A549 (cell line): Measurements from ENCODE around the gene ORC1. TPM values are rescaled to one million over a fixed set of nuclear protein-coding genes. Genes with fewer than 3 reads are reported as not detected.
"Not testable (repeated sequence)": the region's sequence is repeated elsewhere in the genome, so short reads cannot be mapped to it uniquely, and the experiment has no call there.

Source experiments
- ATAC-seq, 2 experiments: fragments of 200-7000 bp in 1 of 2; fragments of >200 bp in 1 of 2; cut with Nextera tagmentation in 1 of 2; cut with Tn5 transposase in 1 of 2; 3 replicates each; pipeline versions ENCODE4 v1.8.0 to v1.9.1; 2018 to 2020; ENCODE audit warnings: mild to moderate bottlenecking in 1 of 2, moderate library complexity in 1 of 2
- CTCF ChIA-PET: fragments of 300-600 bp; sonication (Branson Sonifier 250); formaldehyde crosslinking; extraction: SDS; loops from one replicate; lab custom pipeline; 2021; ENCODE audit warnings: antibody characterized with exemption, inconsistent platforms; lab: Yijun Ruan, JAX
- POLR2A ChIA-PET: fragments of 350-600 bp; formaldehyde crosslinking; extraction: SDS; loops from one replicate; lab custom pipeline; 2021; ENCODE audit warnings: antibody characterized with exemption, inconsistent platforms; lab: Yijun Ruan, JAX
- DNase-seq, 2 experiments: peaks; one replicate each; pipeline versions ENCODE4 v3.0.0 to v3.0.0-alpha.2; 2011 to 2016; ENCODE audit warnings: low read depth in 1 of 2, low spot score in 1 of 2
- FAIRE-seq: peaks from 2 replicates; lab custom pipeline; 2011; peaks lifted over from hg19 to GRCh38; lab: Jason Lieb, UNC
- H3K27ac ChIP-seq, 2 experiments: fragments of >200 bp; sonication (Bioruptor Twin); formaldehyde crosslinking; 3 replicates each; pipeline ENCODE4 v1.5.1; 2016 to 2017
- H3K4me1 ChIP-seq: fragments of >200 bp; sonication (Bioruptor Twin); formaldehyde crosslinking; 3 replicates; pipeline ENCODE4 v1.6.1; 2016
- H3K4me2 ChIP-seq: fragments of >200 bp; sonication (Bioruptor Twin); formaldehyde crosslinking; 3 replicates; pipeline ENCODE4 v1.6.1; 2016
- H3K4me3 ChIP-seq: fragments of >200 bp; sonication (Bioruptor Twin); formaldehyde crosslinking; 3 replicates; pipeline ENCODE4 v1.5.1; 2016
- H3K9me3 ChIP-seq: fragments of >200 bp; sonication (Bioruptor Twin); formaldehyde crosslinking; 3 replicates; pipeline ENCODE4 v1.6.1; 2016
- CBX8 ChIP-seq: fragments of 200-600 bp; sonication (generic); IDR thresholded peaks from 2 replicates; pipeline ENCODE4 v1.6.1; 2016
- CHD2 ChIP-seq: fragments of 150-350 bp; IDR thresholded peaks from 2 replicates; pipeline ENCODE4 v1.6.1; 2014; ENCODE audit warnings: low read length; ENCODE audit not compliant: partially characterized antibody
- E2F6 ChIP-seq: IDR thresholded peaks from 2 replicates; pipeline ENCODE4 v1.6.1; 2012; ENCODE audit warnings: low read depth, borderline replicate concordance
- EP300 ChIP-seq, 2 experiments: fragments of >200 bp; sonication (Bioruptor Twin); formaldehyde crosslinking; IDR thresholded peaks; 2 replicates in 1 of 2; 3 replicates in 1 of 2; pipeline ENCODE4 v1.6.1; 2016 to 2017
- ESRRA ChIP-seq: fragments of 150-350 bp; IDR thresholded peaks from 2 replicates; pipeline ENCODE4 v1.6.1; 2014; ENCODE audit warnings: mild to moderate bottlenecking, low read length, borderline replicate concordance
- FOSL2 ChIP-seq, 2 experiments: fragments of 450-650 bp in 1 of 2; fragments of >200 bp in 1 of 2; sonication (Bioruptor Twin) in 1 of 2; formaldehyde crosslinking; IDR thresholded peaks; 2 replicates each; pipeline versions ENCODE4 v1.5.0 to v1.6.1; 2016 to 2020; ENCODE audit warnings: mild to moderate bottlenecking in 1 of 2, moderate library complexity in 1 of 2
- HOXB13 ChIP-seq: fragments of 250-450 bp; sonication (Bioruptor Pico); IDR thresholded peaks from 2 replicates; pipeline ENCODE4 v1.5.0; 2020; ENCODE audit warnings: low read depth, mild to moderate bottlenecking, moderate library complexity
- JUNB ChIP-seq: fragments of >200 bp; sonication (Bioruptor Twin); formaldehyde crosslinking; IDR thresholded peaks from 2 replicates; pipeline ENCODE4 v1.6.1; 2016
- KDM5A ChIP-seq: fragments of 200-600 bp; sonication (generic); IDR thresholded peaks from 2 replicates; pipeline ENCODE4 v1.6.1; 2016; ENCODE audit warnings: antibody characterized with exemption, mild to moderate bottlenecking
- NFE2L2 ChIP-seq: fragments of 150-350 bp; conservative IDR thresholded peaks from 2 replicates; pipeline ENCODE4 v1.6.1; 2014; ENCODE audit warnings: low read length
- NR3C1 ChIP-seq: fragments of >200 bp; sonication (Bioruptor Twin); formaldehyde crosslinking; IDR thresholded peaks from 3 replicates; pipeline ENCODE4 v1.6.1; 2017
- PHF8 ChIP-seq: fragments of 200-600 bp; sonication (generic); IDR thresholded peaks from 2 replicates; pipeline ENCODE4 v1.6.1; 2016; ENCODE audit warnings: low read depth, mild to moderate bottlenecking, antibody characterized with exemption, moderate library complexity, borderline replicate concordance
- POLR2A ChIP-seq: IDR thresholded peaks from 2 replicates; pipeline ENCODE4 v1.6.1; 2012; ENCODE audit warnings: mild to moderate bottlenecking, low read length
- POLR2AphosphoS2 ChIP-seq: conservative IDR thresholded peaks from 2 replicates; pipeline ENCODE4 v1.6.1; 2012; ENCODE audit warnings: low read length, improper control_type of control experiment, inconsistent platforms
- RAD21 ChIP-seq, 2 experiments: fragments of >200 bp in 1 of 2; sonication (Bioruptor Twin) in 1 of 2; formaldehyde crosslinking in 1 of 2; IDR thresholded peaks in 1 of 2; conservative IDR thresholded peaks in 1 of 2; 2 replicates in 1 of 2; 3 replicates in 1 of 2; pipeline ENCODE4 v1.6.1; 2012 to 2018; ENCODE audit warnings: inconsistent platforms in 1 of 2
- SREBF2 ChIP-seq: fragments of 450-650 bp; IDR thresholded peaks from 2 replicates; pipeline ENCODE4 v1.6.1; 2014; ENCODE audit warnings: mild to moderate bottlenecking, moderate library complexity
- TP53 ChIP-seq: fragments of 250-450 bp; sonication (Bioruptor Pico); IDR thresholded peaks from 2 replicates; pipeline ENCODE4 v1.5.0; 2021; ENCODE audit warnings: mild to moderate bottlenecking, moderate library complexity
- ZSCAN20 ChIP-seq: fragments of 250-450 bp; sonication (Bioruptor Pico); IDR thresholded peaks from 2 replicates; pipeline ENCODE4 v1.8.0; 2022; ENCODE audit warnings: mild to moderate bottlenecking, moderate library complexity
- WGBS: methylation state at CpG from one replicate; pipeline ENCODE4 v1.1.6; 2017; ENCODE audit errors: missing lambda C conversion rate; 5-methylcytosine and 5-hydroxymethylcytosine counted together
- polyA plus RNA-seq, 4 experiments: library from polyadenylated mRNA; depleted of rRNA in 3 of 4; stranded (reverse); fragments of >200 nt; fragmentation: RNase III in 1 of 4; extraction: RNeasy Plus Mini Kit Qiagen cat#74134 plus additional on column Dnase treatment in 1 of 4; gene quantifications; 2 replicates in 3 of 4; 3 replicates in 1 of 4; pipeline ENCODE4 v1.2.3, GENCODE V29; 2011 to 2017
- TF ChIP-seq, protein P1 (sequence below): IDR thresholded peaks from 2 replicates; pipeline ENCODE4 v1.6.1; 2012
- TF ChIP-seq, protein P2 (sequence below): fragments of 250-450 bp; sonication (Bioruptor Pico); IDR thresholded peaks from 2 replicates; pipeline ENCODE4 v1.5.0; 2020; ENCODE audit warnings: low read depth, mild to moderate bottlenecking, moderate library complexity
- TF ChIP-seq, protein P3 (sequence below): fragments of >200 bp; sonication (Bioruptor Twin); formaldehyde crosslinking; IDR thresholded peaks from 3 replicates; pipeline ENCODE4 v1.5.1; 2016

ORC1 gene
- polyA plus RNA-seq, 2 of the 4 experiments (the other 2 are of a cell fraction): 18.9 to 19.1 TPM

DNA sequence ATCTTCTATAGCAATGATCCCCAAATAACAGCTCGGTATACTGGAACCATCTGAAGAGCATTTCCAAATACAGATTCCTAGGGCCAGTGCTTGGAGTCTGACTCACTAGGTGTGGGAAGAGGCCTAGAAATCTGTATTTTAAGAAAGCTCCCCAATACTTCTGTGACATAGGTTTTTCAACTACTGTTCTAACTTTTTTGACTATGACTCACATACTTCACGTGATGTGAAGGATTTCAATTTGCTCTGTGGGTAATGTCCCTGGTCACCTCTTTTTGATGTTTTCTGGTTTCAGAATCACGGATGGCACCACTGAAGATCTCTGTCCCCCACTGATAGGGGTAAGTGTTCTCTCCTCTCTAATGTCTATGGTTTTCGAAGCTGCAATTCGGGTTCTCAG is 11.0 kb downstream of the ORC1 start:
- Histone ChIP-seq H3K4me2 (no peak overlapping the region), H3K27ac (no peak overlapping the region), H3K4me1 (no peaks in the 10 kb centered on the region), H3K9me3 (no peaks in the 10 kb centered on the region), H3K4me3 (no peak overlapping the region)
- POLR2A ChIA-PET: no interaction called here
- ATAC-seq: no peak
- 95% methylated on average over 5 of the region's 5 CpGs for WGBS
- no peak for FAIRE-seq
- CTCF ChIA-PET: interaction anchor here (0.6 to 1.1 kb wide), 2 partner anchors 9 to 11 kb away, joined by 3 read pairs; partner anchors contain the start of genes ORC1 and PRPF38A
- no peak for DNase-seq
- TF ChIP-seq FOSL2 (IDR thresholded peaks at IDR 0.05) (no peak), FOSL2 (CRISPR knock-in tag; IDR thresholded peaks at IDR 0.05) (peak; percentile 13; the same call in 1 of the 2 replicates)
- TF ChIP-seq, protein P1, sequence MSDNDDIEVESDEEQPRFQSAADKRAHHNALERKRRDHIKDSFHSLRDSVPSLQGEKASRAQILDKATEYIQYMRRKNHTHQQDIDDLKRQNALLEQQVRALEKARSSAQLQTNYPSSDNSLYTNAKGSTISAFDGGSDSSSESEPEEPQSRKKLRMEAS: no peak

DNA sequence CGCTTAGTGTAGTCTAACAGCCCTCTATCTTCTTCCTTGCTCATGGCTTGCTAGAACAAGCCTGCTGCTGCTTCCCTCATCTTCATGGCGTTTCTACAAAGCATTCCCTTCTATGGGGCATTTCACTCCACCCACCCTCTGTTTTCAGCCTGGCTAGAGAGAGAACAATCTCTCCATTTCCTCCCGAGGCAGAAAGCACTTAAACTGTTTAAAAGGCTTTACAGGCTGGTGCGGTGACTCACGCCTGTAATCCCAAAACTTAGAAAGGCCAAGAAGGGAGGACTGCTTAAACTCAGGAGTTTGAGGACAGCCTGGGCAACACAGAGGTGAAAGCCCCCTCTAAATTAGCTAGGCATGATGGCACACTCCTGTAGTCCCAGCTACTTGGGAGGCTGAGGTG is 17.8 kb downstream of the ORC1 start:
- FAIRE-seq: no peak
- POLR2A ChIA-PET: no interaction called here
- no peak for ATAC-seq

GRCh38 chr1:52385376-52385775 is 18.8 kb downstream of the ORC1 start:
- no peak for FAIRE-seq
- no peak overlapping the region for H3K4me3 ChIP-seq
- WGBS: 92% methylated on average over 3 of the region's 3 CpGs
- no peak for TF ChIP-seq CBX8
- TF ChIP-seq, protein P2, sequence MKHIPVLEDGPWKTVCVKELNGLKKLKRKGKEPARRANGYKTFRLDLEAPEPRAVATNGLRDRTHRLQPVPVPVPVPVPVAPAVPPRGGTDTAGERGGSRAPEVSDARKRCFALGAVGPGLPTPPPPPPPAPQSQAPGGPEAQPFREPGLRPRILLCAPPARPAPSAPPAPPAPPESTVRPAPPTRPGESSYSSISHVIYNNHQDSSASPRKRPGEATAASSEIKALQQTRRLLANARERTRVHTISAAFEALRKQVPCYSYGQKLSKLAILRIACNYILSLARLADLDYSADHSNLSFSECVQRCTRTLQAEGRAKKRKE (CRISPR knock-in tag): no peak
- no peaks in the 10 kb centered on the region for H3K9me3 ChIP-seq
- no peak overlapping the region for H3K4me2 ChIP-seq
- H3K4me1 ChIP-seq: no peaks in the 10 kb centered on the region
- no peak for DNase-seq
- ATAC-seq: no peak
- ChIA-PET POLR2A (no interaction called here), CTCF (no interaction called here)
- H3K27ac ChIP-seq: no peak overlapping the region

More for the DNA sequence above, 17.8 kb downstream of the ORC1 start:
- Histone ChIP-seq H3K4me1 (no peaks in the 10 kb centered on the region), H3K4me3 (no peak overlapping the region), H3K9me3 (no peaks in the 10 kb centered on the region), H3K4me2 (no peak overlapping the region), H3K27ac (no peak overlapping the region)
- DNase-seq: no peak
- WGBS: 90% methylated on average over 5 of the region's 5 CpGs
- TF ChIP-seq CHD2 (no peak), POLR2A (no peak), PHF8 (no peak), NFE2L2 (no peak), NR3C1 (no peak), HOXB13 (CRISPR knock-in tag) (no peak), SREBF2 (no peak)
- CTCF ChIA-PET: no interaction called here

DNA sequence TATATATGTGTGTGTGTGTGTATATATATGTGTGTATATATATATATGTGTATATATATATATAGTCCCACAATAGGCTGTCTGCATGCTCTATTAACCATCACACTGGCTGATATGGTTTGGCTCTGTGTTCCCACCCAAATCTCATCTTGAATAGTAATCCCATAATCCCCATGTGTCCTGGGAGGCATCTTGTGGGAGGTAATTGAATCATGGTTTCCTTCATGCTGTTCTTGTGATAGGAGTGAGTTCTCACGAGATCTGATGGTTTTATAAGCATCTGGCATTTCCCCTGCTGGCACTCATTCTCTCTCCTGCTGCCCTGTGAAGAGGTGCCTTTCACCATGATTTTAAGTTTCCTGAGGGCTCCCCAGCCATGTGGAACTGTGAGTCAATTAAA is 34.4 kb downstream of the ORC1 start:
- CTCF ChIA-PET, H3K4me2 ChIP-seq, ATAC-seq, DNase-seq, FAIRE-seq, POLR2A ChIA-PET, H3K9me3 ChIP-seq, H3K4me1 ChIP-seq, H3K27ac ChIP-seq, H3K4me3 ChIP-seq: not testable (repeated sequence)
- 92% methylated on average over 1 of the region's 1 CpG for WGBS

DNA sequence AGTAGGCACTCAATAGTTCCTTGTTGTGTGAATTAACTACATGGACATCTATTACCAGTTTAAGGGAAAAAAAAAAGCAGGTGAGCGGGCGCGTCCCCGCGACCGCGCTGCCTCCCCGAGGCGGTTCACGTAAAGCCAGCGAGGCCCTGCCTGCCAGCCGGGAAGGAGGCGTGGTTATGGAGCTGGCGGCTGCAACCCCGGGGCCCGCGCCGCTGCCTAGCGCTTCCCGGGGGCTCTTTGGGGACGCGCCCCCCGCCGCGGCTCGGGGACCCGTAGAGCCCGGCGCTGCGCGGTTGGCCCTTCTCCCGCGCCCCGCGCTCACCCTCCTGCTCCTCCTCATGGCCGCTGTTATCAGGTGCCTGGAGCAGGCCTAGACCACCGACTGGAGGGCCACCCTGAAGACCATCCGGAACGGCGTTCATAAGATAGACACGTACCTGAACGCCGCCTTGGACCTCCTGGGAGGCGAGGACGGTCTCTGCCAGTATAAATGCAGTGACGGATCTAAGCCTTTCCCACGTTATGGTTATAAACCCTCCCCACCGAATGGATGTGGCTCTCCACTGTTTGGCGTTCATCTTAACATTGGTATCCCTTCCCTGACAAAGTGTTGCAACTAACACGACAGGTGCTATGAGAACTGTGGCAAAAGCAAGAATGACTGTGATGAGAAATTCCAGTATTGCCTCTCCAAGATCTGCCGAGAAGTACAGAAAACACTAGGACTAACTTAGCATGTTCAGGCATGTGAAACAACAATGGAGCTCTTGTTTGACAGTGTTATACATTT is 35.6 kb downstream of the ORC1 start:
- no peak for FAIRE-seq
- WGBS: 31% methylated on average over 18 of the region's 51 CpGs
- Histone ChIP-seq H3K27ac (peak overlapping the region; percentile 56 to 84; a peak in 4 of 6 replicates), H3K4me1 (peaks cover 15% of the 10 kb centered on the region), H3K4me2 (peak overlapping the region; percentile 86), H3K9me3 (no peaks in the 10 kb centered on the region), H3K4me3 (peak overlapping the region; percentile 41)
- ChIA-PET POLR2A (no interaction called here), CTCF (interaction anchor here (0.6 to 0.7 kb wide), 8 partner anchors 31 to 626 kb away, joined by 3 to 4 read pairs (median 3); no protein-coding TSS in a partner anchor)
- peak; percentile 35 to 39 for DNase-seq
- peak; percentile 26 to 28; a peak in 3 of 6 replicates for ATAC-seq
- no peak for TF ChIP-seq EP300 (IDR thresholded peaks at IDR 0.05)
- TF ChIP-seq ESRRA: no peak
- TF ChIP-seq, protein P2 (CRISPR knock-in tag): no peak
- 0 out of 5 replicates have a peak, but pooled peaks of 1 of the 2 experiments have one; percentile 21 for TF ChIP-seq RAD21 (conservative IDR thresholded peaks at IDR 0.05 in 1 of 2, IDR thresholded peaks at IDR 0.05 in 1 of 2)
- no peak for TF ChIP-seq POLR2AphosphoS2
- TF ChIP-seq JUNB: no peak
- TF ChIP-seq CBX8: no peak
- no peak for TF ChIP-seq CHD2
- no peak for TF ChIP-seq KDM5A
- TF ChIP-seq E2F6: no peak
- TF ChIP-seq, protein P3, sequence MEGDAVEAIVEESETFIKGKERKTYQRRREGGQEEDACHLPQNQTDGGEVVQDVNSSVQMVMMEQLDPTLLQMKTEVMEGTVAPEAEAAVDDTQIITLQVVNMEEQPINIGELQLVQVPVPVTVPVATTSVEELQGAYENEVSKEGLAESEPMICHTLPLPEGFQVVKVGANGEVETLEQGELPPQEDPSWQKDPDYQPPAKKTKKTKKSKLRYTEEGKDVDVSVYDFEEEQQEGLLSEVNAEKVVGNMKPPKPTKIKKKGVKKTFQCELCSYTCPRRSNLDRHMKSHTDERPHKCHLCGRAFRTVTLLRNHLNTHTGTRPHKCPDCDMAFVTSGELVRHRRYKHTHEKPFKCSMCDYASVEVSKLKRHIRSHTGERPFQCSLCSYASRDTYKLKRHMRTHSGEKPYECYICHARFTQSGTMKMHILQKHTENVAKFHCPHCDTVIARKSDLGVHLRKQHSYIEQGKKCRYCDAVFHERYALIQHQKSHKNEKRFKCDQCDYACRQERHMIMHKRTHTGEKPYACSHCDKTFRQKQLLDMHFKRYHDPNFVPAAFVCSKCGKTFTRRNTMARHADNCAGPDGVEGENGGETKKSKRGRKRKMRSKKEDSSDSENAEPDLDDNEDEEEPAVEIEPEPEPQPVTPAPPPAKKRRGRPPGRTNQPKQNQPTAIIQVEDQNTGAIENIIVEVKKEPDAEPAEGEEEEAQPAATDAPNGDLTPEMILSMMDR: 0 out of 3 replicates have a peak, but pooled peaks have one; percentile 7
- TF ChIP-seq TP53 (CRISPR knock-in tag): no peak
- TF ChIP-seq ZSCAN20: no peak
